ENCODE measurements around the gene LCN6.
A peak's percentile ranks its signal among the peaks of the same experiment; 100 is the strongest.
"Not testable (repeated sequence)": the region's sequence is repeated elsewhere in the genome, so short reads cannot be mapped to it uniquely, and the experiment has no call there.

The LCN6 gene

GRCh38 chr9:136713550-136713949, 34.8 kb downstream of the LCN6 start:
- TF ChIP-seq CTCF (IDR thresholded peaks at IDR 0.05; ENCODE audit: low read depth, low read length), result no peak
- Histone ChIP-seq H3K4me3 (ENCODE audit: low read depth, low read length) (peak overlapping the region; percentile 83), H3K9me3 (no peaks in the 10 kb centered on the region), H3K27me3 (no peaks in the 10 kb centered on the region), H3K36me3 (peaks cover 17% of the 10 kb centered on the region), H3K4me1 (peaks cover 13% of the 10 kb centered on the region)
- peak; percentile 72 for DNase-seq

DNA sequence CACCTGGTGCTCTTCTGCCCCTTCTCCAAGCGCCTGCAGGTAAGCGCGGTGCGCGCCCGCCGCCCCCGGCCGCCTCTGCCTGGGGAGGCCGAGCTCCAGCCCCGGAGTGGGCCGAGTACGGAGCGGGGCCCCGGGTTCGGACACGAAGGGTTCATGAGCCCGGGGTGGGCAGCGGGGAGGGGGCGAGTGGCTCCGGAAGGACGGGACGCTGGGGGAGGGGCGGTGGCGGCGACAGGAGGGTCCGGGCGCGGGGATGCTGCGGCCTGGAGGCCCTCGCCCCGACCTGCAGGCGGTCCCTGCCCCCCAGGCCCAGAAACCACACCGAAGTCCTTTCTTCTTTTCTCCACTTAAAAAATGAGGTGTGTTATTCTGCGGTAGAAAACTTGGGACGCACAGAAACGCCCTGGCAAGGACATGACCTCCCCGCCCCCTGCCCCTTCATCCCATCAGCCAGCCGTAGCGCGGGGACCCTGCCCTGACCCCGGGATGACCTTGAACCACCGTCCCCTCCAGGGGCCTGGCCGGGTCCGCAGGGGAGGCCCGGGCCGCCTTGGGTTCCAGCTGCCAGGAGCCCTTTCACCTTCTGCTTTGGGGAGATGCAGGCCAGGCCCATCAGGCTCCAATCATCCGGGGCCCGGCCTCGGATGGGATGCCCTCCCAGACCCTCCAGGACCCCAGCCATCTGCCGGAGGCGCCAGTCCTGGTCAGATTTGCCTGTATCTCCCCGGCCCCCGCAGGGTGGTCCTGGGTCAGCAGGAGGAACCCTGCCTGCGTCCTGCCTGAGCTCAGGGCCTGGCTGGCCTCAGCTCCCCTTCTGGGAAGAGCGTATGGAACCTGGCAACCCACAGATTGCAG, 35.4 kb downstream of the LCN6 start:
- no peak for TF ChIP-seq CTCF (IDR thresholded peaks at IDR 0.05; ENCODE audit: low read depth, low read length)
- peaks cover 13% of the 10 kb centered on the region for H3K4me1 ChIP-seq
- peak overlapping the region; percentile 83 for H3K4me3 ChIP-seq (ENCODE audit: low read depth, low read length)
- no peak for DNase-seq
- no peaks in the 10 kb centered on the region for H3K9me3 ChIP-seq
- H3K27me3 ChIP-seq, result no peaks in the 10 kb centered on the region
- H3K36me3 ChIP-seq, result peaks cover 17% of the 10 kb centered on the region

- H3K4me1 ChIP-seq, result peaks cover 13% of the 10 kb centered on the region
- H3K36me3 ChIP-seq, result peaks cover 17% of the 10 kb centered on the region
- no peaks in the 10 kb centered on the region for H3K27me3 ChIP-seq
- TF ChIP-seq CTCF (IDR thresholded peaks at IDR 0.05; ENCODE audit: low read depth, low read length), result no peak
- peak within 1 kb of the TSS; percentile 83 for H3K4me3 ChIP-seq (ENCODE audit: low read depth, low read length)
- DNase-seq, result peak; percentile 67
- H3K9me3 ChIP-seq, result no peaks in the 10 kb centered on the region
Observed at GRCh38 chr9:136711751-136712689, 36.3 kb downstream of the LCN6 start, which contains the start of gene DIPK1B. DIPK1B (plus strand) TSS chr9:136712572; CDS start chr9:136712666, 94 bp downstream.

DNA sequence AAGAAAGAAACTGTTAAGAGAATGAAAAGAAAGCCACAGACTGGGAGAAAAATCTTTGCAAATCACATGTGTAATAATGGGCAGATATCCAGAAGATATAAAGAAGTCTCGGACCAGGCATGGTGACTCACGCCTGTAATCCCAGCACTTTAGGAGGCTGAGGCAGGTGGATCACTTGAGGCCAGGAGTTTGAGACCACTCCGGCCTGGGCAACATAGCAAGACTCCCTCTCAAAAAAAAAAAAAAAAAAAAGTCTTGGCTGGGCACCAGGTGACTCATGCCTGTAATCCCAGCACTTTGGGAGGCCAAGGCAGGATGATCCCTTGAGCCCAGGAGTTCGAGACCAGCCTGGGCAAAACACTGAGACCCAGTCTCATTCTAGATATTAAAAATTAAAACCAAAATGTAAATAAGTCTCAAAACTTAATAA, 37.1 kb downstream of the LCN6 start:
- DNase-seq; H3K27me3 ChIP-seq; H3K4me3 ChIP-seq (ENCODE audit: low read depth, low read length); H3K9me3 ChIP-seq: not testable (repeated sequence)
- Histone ChIP-seq H3K36me3 (peaks cover 17% of the 10 kb centered on the region), H3K4me1 (peaks cover 13% of the 10 kb centered on the region)

GRCh38 chr9:136710543-136710942, 37.8 kb downstream of the LCN6 start:
- TF ChIP-seq CTCF (IDR thresholded peaks at IDR 0.05; ENCODE audit: low read depth, low read length), result no peak
- H3K27me3 ChIP-seq, result no peaks in the 10 kb centered on the region
- no peak for DNase-seq

DNA sequence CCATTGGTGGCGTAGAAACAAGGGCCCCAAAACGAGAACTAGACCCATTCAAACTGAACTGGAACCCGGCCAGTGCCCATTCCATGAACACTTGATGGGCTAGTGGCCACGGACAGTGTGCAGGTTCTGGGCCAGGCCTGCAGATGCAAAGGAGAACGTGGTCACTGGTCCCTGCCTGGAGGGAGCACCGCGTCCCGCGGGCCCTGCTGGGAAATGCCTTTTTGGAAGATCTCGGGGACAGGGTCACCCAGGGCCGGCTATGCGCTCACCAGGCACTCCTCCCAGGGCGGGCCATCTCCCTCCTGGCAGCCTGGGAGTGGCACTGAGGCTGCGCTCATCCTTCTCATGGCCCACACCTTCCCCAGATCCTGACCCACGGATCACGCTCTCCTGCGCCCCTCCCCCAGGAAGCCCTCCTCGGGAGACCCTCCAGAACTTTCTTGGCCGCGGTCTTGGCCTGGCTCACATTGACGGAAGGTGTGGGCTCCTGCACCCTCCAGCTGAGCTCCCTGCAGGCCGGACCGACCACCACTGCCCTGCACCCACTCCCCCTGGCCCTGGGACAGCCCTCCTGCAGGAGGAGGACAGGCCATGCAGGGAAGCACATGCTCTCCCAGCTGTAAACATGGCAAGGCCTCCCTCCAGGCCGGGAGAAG, 38.7 kb downstream of the LCN6 start:
- DNase-seq, result no peak
- Histone ChIP-seq H3K4me1 (peaks cover 11% of the 10 kb centered on the region), H3K36me3 (peaks cover 8% of the 10 kb centered on the region), H3K4me3 (ENCODE audit: low read depth, low read length) (no peak overlapping the region), H3K27me3 (no peaks in the 10 kb centered on the region), H3K9me3 (no peaks in the 10 kb centered on the region)
- no peak for TF ChIP-seq CTCF (IDR thresholded peaks at IDR 0.05; ENCODE audit: low read depth, low read length)

More at GRCh38 chr9:136710543-136710942, 37.8 kb downstream of the LCN6 start:
- H3K4me1 ChIP-seq, result peaks cover 13% of the 10 kb centered on the region
- H3K36me3 ChIP-seq, result peaks cover 13% of the 10 kb centered on the region
- H3K4me3 ChIP-seq (ENCODE audit: low read depth, low read length), result no peak overlapping the region
- no peaks in the 10 kb centered on the region for H3K9me3 ChIP-seq
